Inflammatory macrophage (primary cell): Measurements from ENCODE around the gene SPATA6L.

Experiments used
- DNase-seq, 2 donors: peaks; one replicate each; pipeline ENCODE4 v3.0.0-alpha.2; 2020 to 2022
- total RNA-seq, 18 experiments: gene quantifications; one replicate each; lab custom pipeline; 2026; ENCODE audit warnings: mixed read lengths in 6 of 18, inconsistent platforms in 2 of 18; lab: John Stamatoyannopoulos, UW

Gene SPATA6L, protein sequence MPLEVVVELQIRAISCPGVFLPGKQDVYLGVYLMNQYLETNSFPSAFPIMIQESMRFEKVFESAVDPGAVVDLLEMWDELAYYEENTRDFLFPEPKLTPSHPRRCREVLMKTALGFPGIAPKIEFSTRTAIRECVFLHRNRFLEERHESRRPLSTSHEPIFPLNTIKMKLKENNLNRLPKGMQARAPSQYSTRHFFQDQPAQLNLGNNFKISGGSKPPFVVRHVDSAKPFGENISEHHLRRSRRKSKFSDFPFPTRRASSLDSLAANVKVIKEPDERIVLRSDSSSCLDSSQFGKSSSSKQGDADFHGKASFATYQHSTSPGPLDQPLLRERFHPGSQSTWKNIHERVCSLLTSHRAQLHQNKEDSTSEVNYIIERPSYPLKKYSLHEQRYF
- total RNA-seq, result 0.03 to 0.37 (median 0.14) reads per million in 18 experiments

DNA sequence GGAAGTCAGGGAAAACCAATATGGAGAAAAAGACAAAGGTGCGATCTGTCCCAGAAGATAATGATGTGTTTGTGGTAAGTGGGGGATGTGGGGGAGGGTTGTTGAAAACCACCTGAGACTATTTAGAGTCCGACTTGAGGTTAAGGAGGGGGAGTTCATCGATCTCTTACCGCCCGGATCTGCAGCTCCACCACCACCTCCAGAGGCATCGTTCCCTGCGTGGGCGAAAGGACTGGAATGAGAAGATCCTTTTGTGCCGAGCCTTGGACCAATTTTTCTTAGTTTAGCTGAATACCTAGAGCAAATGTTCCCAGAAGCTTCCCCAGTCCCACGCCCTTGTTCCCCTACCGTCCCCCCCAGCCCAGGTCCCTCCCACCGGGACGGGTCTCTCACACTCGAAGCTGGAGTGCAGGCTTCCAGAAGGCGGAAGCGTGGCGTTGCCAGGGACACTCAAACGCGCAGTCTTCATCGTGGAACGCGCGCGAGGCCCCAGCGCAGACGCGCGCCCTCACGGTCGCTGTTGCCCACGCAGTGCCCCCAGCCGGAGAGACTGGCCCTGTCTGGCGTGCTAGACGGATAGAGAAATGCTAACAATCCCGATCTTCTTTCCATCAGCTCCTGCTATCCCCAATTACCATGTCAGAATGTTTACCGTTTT, at the start of gene SPATA6L:
TSS of gene SPATA6L (minus strand) at position 439 of the 658 bp plus-strand sequence. CDS start at position 209, 230 bp downstream.
- peak; percentile 25 to 52 for DNase-seq

DNA sequence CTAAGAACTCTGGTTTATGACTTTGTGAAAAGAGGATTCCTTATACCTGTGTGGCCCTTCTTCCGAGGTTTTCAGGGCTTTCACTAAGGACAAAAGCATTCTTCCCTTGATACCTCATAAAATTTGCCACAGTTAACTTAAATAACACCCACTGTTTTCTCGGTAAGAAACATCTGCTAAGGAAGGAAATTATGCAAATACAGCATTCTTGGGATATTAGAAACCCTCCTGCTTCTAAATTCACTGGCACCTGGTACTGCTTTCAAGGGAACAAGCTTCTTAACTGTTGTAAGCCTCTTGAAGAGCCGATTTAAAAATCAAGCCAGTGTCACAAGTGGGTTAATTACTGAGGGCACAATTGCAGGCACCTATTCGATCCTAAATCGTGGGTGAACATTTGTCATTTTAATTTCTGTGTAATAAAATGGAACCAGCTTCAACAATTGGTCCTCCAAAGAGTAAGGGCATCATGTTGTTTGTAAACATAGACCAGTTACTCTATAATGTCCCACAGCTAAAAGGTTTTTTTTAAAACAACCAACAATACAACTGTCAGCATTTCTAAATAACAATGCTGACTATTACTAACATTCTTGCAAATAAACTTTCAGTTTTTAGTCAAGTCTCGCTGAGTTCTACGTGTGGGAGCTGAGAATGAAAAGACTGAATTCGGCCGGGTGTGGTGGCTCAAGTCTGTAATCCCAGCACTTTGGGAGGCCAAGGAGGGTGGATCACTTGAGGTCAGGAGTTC, 48.2 kb upstream of the SPATA6L start:
- DNase-seq, result peak in 1 of 2 donors; percentile 11

DNA sequence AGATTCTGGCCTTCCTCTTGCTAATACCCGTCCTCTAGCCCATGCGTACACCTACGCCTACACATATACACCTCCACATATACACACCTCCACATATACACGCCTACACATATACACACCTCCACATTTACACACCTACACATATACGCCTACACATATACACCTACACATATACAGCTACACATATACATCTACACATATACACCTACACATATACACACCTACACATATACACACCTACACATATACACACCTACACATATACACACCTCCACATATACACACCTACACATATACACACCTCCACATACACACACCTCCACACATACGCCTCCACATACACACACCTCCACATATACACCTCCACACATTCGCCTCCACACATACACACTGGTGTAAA, 47.6 kb upstream of the SPATA6L start:
- peak; percentile 12 to 41 for DNase-seq

DNA sequence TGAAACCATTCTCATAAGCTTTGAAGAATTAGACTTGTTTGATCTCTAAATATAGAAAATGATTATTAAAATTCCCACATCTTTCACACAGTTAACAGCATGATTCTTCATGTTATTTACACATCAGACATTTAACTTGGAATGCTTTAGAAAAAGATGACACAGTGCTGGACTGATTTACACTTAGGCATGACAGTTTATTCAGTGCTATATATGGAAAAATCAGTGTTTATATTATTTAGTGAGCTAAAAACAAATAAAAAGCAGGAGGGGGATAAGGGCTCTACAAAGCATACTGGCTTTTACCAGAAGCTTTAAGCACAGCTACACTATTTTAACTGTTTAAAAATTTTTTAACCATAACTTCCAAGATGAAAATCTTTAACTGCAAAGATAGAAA, 43.1 kb upstream of the SPATA6L start:
- DNase-seq, result no peak

DNA sequence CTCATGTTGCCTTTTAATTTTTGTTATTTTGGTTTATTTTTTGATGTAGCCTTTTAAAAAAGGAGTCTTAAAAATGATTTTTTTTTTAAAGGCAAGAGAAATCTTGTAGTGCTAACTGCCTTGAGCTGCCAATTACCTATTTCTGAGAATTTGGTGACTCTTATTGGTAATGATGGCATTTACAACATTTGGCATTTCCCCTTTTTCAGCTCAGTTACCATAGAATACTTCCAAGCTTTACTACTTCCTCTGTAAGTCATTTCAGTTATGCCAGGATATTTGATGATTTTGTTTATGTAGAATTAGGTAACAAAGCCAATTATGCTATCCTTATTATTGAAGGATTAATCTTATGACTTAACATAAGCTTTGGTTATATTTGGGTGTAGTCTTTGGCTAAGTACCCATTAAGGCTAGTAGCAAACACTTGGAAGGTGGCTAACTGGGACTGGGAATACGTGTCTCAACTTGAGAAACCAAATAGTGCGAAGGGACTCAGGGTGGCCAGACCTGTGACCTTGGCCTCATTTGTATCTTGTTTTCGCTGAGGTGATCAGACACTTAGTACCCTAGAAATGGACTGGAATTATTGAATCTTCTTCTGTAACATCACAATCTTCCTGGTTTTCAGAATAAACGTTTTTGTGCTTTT, 40.8 kb upstream of the SPATA6L start:
- peak; percentile 6 to 62 for DNase-seq

DNA sequence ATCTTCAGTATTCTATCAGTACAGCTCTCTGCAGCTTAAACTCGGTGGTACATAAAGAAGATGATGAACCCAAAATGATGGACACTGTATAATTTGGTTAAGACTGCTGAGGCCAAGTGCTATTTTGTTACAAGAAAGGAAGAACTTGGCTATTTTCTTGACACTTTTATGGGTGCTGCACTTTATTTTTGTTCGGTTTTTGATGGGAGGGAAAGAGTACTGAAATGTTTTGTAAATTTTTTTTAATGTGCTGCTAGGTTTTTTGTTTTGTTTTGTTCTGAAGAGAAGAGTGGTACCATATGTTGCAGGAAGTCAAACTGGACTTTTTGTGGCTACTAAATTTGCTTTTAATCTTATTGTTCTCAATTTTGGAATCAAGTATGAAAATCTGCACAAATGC, 39.7 kb upstream of the SPATA6L start:
- DNase-seq, result no peak

DNA sequence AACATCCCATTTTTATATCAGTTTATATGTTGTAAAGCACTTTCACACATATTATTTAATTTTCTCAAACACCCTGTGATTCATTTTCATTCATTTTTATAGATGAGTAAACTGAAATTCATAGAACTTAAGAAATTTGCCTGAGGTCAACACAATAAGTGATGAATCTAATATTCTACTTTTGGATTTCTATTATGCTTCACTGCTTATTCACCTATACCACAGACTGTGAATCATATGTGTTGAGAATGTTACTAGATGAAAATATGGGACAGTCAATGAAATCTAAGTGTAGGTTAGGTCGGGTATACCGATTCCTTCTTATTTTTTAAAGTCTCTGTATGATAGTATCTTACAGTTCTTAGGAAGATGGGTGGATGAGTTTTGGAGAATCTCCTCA, 37.8 kb upstream of the SPATA6L start:
- DNase-seq, result no peak

DNA sequence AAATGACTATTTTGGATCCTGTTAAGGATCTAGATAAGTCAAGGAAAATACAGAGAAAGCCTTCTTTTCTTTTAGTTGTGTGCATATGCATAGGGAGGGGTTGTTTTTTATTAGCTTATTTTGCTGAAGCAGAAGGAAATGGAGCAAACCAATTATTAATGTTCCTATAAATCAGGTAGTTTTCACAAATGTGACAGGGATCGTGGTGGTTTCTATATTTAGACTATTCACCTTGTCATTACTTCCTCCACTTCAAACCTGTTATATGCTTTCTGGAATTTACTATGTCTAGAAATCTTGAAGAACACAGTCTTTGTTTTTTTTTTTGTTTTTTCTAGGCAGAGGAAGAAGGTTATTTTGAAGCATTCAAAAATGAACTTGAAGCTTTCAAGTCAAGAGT, 35.2 kb upstream of the SPATA6L start:
- DNase-seq, result no peak

DNA sequence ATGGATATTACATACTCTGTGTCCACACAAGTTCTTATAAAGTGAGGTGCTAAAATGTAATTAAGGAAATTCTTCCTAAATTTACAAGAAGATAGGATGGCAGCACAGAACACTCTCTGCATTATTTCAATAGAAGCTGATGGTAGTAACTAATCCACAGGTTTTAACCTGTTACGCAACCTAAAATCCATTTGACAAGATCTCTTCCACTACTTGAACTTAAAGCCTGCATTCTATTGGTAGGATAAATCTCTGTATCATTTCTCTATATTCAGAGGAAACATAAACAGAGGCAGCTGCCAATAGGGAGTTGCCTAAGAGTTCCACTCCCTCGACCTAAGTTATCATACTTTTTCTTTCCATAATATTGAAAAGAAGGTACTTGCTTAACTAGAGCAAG, 34.7 kb upstream of the SPATA6L start:
- DNase-seq, result no peak

DNA sequence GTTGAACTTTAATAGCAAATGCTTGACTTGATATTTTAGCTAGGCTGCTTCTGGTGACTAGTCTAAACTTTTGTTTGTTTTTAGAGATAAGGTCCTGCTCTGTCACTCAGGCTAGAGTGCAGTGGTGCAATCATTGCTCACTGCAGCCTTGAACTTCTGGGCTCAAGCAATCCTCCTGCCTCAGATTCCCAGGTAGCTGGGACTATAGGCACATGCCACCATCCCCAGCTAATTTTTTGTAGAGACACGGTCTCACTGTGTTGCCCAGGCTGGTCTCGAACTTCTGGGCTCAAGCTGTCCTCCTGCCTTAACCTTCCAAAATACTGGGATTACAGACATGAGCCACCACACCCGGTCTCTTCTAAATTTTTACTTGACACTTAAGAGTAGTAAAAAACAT, 33.8 kb upstream of the SPATA6L start:
- DNase-seq, result no peak

DNA sequence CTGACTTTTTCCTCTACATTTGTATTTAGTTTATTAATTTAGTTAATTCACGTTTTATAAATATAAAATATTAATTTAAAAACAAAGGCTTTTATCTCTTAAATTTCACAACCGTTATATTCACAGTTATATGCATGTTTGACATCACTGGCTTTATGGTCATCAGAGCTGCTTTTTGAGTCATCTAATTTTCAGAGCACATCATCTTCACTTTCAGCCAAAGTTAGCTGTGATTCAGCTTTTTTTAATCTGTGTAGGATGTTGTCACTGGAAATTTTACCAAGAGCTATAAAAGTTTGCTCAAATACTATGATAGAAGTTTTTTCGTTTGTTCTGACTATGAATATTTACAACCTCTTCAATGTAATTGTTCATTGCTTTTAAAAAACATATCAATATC, 25.5 kb upstream of the SPATA6L start:
- no peak for DNase-seq

DNA sequence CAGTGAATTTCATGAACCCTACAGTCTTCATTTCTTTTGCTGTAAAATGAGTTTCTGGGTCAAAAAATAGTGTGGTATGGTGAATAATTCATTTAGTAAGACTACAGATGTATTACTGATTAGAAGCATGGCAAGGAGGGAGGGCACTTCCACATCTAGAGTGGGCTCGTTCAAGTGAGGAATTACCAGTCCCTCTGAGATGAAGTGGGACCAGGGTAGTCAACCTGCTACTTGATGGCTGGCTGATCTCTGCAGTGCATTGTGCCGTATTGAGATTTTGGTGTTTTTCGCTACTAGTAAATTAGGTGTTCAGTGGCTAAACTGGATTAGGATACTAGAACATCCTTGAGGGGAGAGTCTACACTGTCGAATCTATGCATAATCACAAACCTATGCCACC, 23.9 kb upstream of the SPATA6L start:
- no peak for DNase-seq

DNA sequence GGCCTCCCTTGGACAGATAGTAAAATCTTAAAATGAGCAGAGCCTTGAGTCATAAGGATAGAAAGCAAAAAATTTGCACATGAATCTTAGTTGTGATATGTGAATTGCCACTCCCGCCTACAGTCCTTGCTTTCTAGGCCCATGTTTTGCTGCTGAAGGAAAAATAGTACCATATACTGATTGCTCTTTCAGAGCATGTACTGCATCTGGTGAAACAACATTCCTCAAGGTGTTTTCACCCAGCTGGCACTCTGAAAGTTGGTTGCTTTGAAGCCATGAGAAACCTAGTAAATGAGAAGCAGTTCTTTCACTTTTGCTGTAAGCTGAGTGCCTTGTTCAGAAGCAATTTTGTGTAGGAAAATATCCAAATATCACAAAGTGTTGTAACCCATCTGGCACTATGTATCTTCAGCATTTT, 23.4 kb upstream of the SPATA6L start:
- DNase-seq, result no peak

DNA sequence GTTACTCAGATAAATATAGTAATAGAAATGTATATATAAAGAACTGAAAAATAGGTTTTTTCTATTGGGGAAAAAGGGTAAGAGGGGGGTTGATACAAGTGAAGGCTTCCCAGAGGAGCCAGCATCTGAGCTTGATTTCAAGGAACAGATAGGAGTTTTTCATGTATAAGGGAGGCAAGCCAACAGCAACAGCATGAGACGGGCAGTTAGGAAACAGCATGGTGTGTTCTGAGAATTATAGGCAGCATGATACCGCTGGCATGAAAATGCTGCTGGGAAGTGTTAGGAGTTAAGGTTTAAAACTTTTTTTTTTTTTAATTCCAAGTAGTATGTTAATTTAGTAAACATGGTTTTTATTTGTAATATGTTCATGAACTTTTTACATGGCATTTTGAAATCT, 22.7 kb upstream of the SPATA6L start:
- DNase-seq, result no peak

DNA sequence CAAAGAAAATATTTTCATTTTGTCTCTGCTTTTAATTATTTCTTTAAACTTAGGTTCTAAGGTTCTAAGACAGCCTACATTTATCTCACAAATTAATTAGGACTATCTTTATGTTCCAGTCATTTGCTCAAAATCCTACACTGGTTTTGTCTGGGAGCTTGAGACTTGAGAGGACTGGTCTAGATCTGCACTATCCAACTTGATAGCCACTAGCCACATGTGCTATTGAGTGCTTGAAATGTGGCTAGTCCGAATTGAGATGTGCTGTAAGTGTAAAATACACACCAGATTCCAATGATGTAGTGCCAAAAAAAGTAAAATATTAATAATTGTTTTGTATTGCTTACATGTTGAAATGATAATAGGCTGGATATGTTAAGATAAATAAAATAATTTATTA, 20.3 kb upstream of the SPATA6L start:
- DNase-seq, result no peak

DNA sequence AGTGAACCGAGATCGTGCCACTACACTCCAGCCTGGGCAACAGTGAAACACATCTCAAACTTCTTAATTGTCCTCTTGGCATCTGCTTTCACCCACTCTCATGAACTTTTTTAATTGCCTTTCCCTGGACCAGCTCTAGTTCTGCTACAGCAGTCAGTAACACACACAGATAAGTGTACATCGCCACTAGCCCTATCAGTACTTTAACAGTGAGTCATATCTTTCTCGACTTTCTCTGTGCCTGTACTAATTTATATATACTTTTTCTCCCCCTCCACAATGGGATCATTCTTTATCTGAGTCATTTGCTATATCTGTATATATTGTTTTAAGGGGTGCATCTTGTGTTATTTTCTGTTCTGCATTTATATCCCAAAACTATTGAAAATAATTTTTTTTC, 19.8 kb upstream of the SPATA6L start:
- no peak for DNase-seq

DNA sequence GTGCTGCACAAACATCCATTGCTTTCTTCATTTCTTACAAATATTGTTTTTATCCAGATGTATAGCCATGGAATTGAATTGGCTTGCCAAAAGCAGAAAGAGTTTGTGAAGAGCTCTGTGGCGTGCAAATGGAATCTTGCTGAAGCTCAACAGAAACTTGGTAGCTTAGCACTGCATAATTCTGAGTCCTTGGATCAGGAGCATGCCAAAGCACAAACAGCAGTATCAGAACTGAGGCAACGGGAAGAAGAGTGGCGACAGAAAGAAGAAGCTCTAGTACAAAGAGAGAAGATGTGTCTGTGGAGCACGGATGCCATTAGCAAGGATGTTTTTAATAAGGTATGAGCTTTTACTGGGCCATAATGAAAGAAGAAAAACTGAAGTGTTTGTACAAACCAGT, 18.5 kb upstream of the SPATA6L start:
- DNase-seq, result no peak

DNA sequence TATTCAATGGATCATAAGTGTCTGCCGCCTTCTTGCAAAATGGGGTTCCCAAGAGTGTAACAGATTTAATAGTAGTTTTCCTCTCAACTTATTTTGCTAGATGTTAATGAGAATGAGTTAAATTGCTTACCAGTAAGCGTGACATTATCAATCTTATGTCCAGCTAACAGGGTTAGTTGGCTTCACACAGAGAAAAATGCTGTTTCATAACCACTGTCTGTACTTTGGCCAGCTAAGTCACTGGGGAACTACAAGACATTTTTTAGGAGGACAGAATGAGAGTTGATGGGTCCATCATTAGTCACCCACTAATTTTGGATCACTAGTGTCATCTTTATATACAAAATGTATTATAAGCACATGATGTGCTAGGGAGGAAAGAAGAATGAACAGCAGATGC, 14.5 kb upstream of the SPATA6L start:
- DNase-seq, result peak; percentile 47 to 56

DNA sequence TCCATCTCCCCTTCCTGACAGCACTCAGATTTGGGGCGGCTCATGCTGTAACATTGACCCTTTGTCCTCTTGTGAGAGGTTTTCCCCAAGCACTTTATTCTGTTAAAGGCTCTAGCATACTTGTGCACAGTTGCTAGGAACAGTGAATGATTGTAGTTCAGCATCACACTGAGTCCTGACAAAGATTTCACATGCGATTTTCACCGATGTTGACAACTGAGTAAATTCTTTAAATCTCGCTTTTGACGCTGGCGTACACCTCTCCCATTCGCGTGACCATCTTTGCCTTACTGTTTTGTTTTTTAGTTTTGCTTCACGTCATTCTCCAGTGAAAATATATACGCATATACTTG, 13.9 kb upstream of the SPATA6L start:
- DNase-seq, result no peak

DNA sequence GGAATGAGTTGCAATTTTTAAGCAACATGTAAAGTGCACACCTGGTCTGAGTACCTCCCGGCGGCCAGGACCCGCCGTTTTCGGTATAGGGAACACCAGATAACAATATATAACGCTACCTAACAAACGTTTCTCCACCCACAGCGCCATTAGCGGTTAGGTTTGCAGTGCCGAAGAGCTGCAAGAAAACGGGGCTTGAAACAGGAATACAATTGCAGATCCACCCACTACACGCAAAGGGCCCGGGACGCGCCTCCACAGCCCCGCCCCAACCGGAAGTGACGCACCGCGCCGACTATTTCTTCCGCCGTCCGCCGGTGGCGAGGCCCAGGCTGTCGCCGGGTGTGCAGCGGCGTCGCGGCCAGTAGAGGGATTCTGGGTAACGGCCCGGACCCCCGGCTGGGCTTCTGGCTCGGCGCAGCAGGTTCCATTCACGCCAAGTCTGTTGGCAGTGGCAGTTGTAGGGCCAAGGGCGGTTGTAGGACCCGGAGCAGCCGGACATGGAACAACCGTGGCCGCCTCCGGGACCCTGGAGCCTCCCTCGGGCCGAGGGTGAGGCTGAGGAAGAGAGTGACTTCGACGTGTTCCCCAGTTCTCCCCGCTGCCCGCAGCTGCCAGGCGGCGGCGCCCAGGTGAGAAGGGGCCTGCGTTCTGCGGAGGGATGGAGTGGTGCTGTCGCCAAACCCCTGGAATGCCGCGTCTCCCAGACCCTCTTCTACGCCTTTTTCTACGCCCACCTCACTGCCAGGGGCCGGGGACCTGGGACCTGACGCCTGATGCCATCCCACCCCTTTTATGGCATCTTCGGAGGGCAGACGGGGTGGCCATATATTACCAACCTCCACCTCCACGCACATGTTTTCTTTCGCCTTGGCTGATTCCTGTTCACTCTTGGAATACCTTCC, 13.2 kb upstream of the SPATA6L start, which contains the start of gene CDC37L1:
TSS of gene CDC37L1 (plus strand) at position 302 of the 905 bp plus-strand sequence. CDS start at position 501, 199 bp downstream.
- peak; percentile 97 to 98 for DNase-seq

DNA sequence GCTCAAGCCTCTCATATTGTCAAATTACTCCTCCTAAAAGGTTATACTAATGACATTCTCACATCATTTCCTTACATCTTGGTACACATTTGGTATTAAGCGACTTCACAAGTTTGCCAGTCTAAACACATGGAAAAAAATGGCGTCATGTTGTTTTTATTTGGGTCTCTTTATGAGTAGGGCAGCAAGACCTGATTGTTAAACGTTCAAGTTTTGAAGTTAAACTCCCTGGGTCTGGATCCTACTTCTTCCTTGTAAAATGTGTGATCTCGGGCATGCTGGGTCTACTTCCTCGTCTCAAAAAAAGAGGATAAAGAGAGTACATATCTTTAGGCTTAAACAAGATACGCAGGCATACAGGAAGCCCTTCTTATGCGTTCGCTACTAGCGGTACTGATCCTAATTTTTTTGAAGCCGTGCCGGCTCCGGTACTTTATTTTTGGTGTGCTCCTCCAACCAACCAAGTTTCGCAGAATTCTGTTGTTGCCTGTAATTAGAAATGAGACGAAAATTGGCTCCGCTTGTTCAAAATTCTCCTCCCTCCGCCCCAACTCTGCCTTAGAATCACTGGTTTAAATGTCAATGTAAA, 12.5 kb upstream of the SPATA6L start:
- peak; percentile 42 to 54 for DNase-seq
